Measurements from ENCODE around the gene PANX1. TPM values are rescaled to one million over a fixed set of nuclear protein-coding genes. Genes with fewer than 3 reads are reported as not detected.
"Not testable (repeated sequence)": the region's sequence is repeated elsewhere in the genome, so short reads cannot be mapped to it uniquely, and the experiment has no call there.

The PANX1 gene
- total RNA-seq, 1 donor from 2014 or later, result 42.9 TPM

- Mint-ChIP-seq H3K27ac (no peak overlapping the region), H3K4me3 (no peak overlapping the region), H3K9me3 (peaks cover 7% of the 10 kb centered on the region), H3K27me3 (ENCODE audit: low read depth) (no peaks in the 10 kb centered on the region), H3K36me3 (peaks cover 2% of the 10 kb centered on the region), H3K4me1 (peaks cover 9% of the 10 kb centered on the region)
- TF ChIP-seq CTCF (IDR thresholded peaks at IDR 0.05; ENCODE audit: unreplicated experiment), result no peak
- no peak for DNase-seq (ENCODE audit: low spot score in 2 of 2, unreplicated experiment in 2 of 2)
Measured at GRCh38 chr11:94111241-94111640, 17.4 kb upstream of the PANX1 start.

- Mint-ChIP-seq H3K27me3 (ENCODE audit: low read depth) (no peaks in the 10 kb centered on the region), H3K36me3 (peaks cover 2% of the 10 kb centered on the region), H3K4me1 (peaks cover 9% of the 10 kb centered on the region), H3K27ac (no peak overlapping the region), H3K9me3 (peaks cover 7% of the 10 kb centered on the region), H3K4me3 (no peak overlapping the region)
- DNase-seq (ENCODE audit: low spot score in 2 of 2, unreplicated experiment in 2 of 2), result no peak
- TF ChIP-seq CTCF (IDR thresholded peaks at IDR 0.05; ENCODE audit: unreplicated experiment), result no peak
Measured at GRCh38 chr11:94111660-94112059, 17.0 kb upstream of the PANX1 start.

GRCh38 chr11:94112206-94112953 is 16.3 kb upstream of the PANX1 start:
- no peak for TF ChIP-seq CTCF (IDR thresholded peaks at IDR 0.05; ENCODE audit: unreplicated experiment)
- DNase-seq (ENCODE audit: low spot score in 2 of 2, unreplicated experiment in 2 of 2), result no peak
- peaks cover 9% of the 10 kb centered on the region for H3K4me1 Mint-ChIP-seq
- no peak overlapping the region for H3K4me3 Mint-ChIP-seq
- H3K36me3 Mint-ChIP-seq, result peaks cover 2% of the 10 kb centered on the region
- H3K27ac Mint-ChIP-seq, result peak overlapping the region; percentile 47
- H3K9me3 Mint-ChIP-seq, result peaks cover 7% of the 10 kb centered on the region
- no peaks in the 10 kb centered on the region for H3K27me3 Mint-ChIP-seq (ENCODE audit: low read depth)

GRCh38 chr11:94117197-94117574 is 11.5 kb upstream of the PANX1 start:
- H3K4me3 Mint-ChIP-seq, result no peak overlapping the region
- no peak overlapping the region for H3K27ac Mint-ChIP-seq
- no peak for DNase-seq (ENCODE audit: low spot score in 2 of 2, unreplicated experiment in 2 of 2)
- peaks cover 6% of the 10 kb centered on the region for H3K9me3 Mint-ChIP-seq
- TF ChIP-seq CTCF (IDR thresholded peaks at IDR 0.05; ENCODE audit: unreplicated experiment), result no peak
- peaks cover 9% of the 10 kb centered on the region for H3K4me1 Mint-ChIP-seq
- no peaks in the 10 kb centered on the region for H3K36me3 Mint-ChIP-seq
- H3K27me3 Mint-ChIP-seq (ENCODE audit: low read depth), result no peaks in the 10 kb centered on the region

- no peaks in the 10 kb centered on the region for H3K27me3 Mint-ChIP-seq (ENCODE audit: low read depth)
- no peak overlapping the region for H3K4me3 Mint-ChIP-seq
- H3K27ac Mint-ChIP-seq, result no peak overlapping the region
- H3K36me3 Mint-ChIP-seq, result no peaks in the 10 kb centered on the region
- TF ChIP-seq CTCF (IDR thresholded peaks at IDR 0.05; ENCODE audit: unreplicated experiment), result no peak
- peaks cover 2% of the 10 kb centered on the region for H3K4me1 Mint-ChIP-seq
- peaks cover 6% of the 10 kb centered on the region for H3K9me3 Mint-ChIP-seq
- DNase-seq (ENCODE audit: low spot score in 2 of 2, unreplicated experiment in 2 of 2), result no peak
Measured at GRCh38 chr11:94117871-94118270, 10.8 kb upstream of the PANX1 start.

- H3K36me3 Mint-ChIP-seq, H3K4me3 Mint-ChIP-seq, H3K27ac Mint-ChIP-seq: not testable (repeated sequence)
Measured at GRCh38 chr11:94119676-94120075, 9.0 kb upstream of the PANX1 start.

GRCh38 chr11:94120516-94120915 is 8.1 kb upstream of the PANX1 start:
- H3K4me1 Mint-ChIP-seq; H3K4me3 Mint-ChIP-seq; H3K36me3 Mint-ChIP-seq; H3K27me3 Mint-ChIP-seq (ENCODE audit: low read depth); DNase-seq (ENCODE audit: low spot score in 2 of 2, unreplicated experiment in 2 of 2); H3K9me3 Mint-ChIP-seq; H3K27ac Mint-ChIP-seq: not testable (repeated sequence)

More at GRCh38 chr11:94119676-94120075, 9.0 kb upstream of the PANX1 start:
- not testable (repeated sequence) for H3K4me1 Mint-ChIP-seq; H3K9me3 Mint-ChIP-seq; H3K27me3 Mint-ChIP-seq (ENCODE audit: low read depth); DNase-seq (ENCODE audit: low spot score in 2 of 2, unreplicated experiment in 2 of 2)
